HL-60/S4 treated with phorbol 12-myristate 13-acetate at 8.2 ng/mL for 4 days and 3 days (cell line): ENCODE data around the gene INAFM2.

Experiments
- in situ Hi-C: fragments of 300-500 bp; cut with MboI; formaldehyde crosslinking; loops from 2 replicates; pipeline ENCODE4 v1.15.0; 2022; ENCODE audit warnings: low sequenced_read_pairs

Gene INAFM2

DNA sequence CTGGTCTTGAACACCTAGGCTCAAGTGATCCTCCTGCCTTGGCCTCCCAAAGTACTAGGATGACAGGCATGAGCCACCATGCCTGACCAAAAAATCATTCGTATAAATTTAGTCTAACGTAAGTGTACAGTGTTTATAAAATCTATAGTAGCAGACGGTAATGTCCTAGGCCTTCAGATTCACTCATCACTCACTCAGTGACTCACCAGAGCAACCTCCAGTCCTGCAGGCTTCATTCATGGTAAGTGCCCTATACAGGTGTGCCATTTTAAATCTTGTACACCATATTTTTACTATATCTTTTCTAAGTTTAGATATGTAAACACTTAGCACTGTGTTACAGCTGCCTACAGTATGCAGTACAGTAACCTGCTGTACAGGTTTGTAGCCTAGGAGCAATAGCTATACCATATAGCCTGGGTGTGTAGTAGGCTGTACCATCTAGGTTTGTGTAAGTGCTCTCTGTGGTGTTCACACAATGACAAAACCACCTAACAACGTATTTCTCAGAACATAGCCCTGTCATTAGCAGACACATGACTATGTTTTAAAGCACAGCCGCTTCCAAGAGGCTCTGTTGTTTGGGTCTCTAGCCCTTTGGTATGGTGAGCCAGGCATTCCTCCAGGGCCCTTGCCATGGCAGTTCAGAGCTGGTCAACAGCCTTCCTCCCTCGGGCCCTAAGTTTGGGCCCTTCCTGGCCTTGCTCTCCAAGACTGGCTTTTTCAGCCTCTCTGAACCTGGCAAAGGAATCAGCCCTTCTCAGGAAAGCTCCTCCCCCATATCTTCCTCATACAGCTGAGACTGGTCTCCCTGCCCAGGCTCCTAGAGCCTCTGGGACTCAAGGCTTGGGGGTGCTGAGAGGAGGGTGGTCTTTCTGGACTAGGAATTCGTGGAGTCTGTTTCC, 19.2 kb downstream of the INAFM2 start:
- in situ Hi-C loops, result no loop called here

- in situ Hi-C loops, result no loop called here
These were observed 20.0 kb downstream of the INAFM2 start for GRCh38 chr15:40343512-40343911.

DNA sequence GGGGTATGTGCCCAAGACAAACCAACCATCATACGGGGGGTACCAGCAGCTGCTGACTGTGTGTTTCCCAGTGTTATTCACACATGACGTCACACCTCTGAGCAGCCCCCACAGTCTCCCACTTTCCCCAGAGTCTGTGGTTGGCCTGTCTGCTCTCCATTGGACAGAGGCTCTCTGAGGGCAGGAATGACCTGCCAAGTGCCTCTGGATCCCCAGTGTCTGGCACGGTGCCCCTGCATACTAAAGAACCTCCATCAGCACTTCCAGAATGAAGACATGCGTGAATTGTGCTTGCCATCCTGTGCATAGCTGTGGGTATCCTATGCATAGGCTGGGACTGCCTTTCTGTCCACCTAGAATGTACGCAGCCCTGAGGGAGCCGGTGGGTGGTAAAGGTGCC, 20.7 kb downstream of the INAFM2 start:
- in situ Hi-C loops, result no loop called here

DNA sequence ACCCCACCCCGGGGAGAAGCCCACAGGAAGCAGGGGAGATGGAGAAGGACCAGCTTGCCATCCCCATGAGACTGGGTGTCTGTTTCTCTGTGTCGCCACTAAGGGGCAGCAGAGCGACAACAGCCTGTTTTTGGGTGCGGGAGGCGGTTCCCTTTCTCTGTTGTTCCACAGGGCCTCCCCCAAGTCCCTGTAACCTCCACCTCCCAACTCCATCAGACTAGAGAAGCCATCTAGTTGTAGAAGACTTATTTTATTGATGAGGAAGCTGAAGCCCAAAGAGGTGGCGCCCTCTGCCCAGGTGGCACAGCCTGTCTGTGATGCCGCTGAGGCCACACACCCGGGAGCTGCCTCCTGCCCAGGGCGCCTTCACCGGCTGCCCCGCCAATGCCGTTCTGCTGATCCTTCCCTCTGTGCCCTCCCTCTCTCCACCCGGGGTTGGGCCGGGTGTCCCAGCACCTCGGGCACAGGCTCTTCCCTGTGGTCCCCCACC, 21.2 kb downstream of the INAFM2 start:
- in situ Hi-C loops, result no loop called here

DNA sequence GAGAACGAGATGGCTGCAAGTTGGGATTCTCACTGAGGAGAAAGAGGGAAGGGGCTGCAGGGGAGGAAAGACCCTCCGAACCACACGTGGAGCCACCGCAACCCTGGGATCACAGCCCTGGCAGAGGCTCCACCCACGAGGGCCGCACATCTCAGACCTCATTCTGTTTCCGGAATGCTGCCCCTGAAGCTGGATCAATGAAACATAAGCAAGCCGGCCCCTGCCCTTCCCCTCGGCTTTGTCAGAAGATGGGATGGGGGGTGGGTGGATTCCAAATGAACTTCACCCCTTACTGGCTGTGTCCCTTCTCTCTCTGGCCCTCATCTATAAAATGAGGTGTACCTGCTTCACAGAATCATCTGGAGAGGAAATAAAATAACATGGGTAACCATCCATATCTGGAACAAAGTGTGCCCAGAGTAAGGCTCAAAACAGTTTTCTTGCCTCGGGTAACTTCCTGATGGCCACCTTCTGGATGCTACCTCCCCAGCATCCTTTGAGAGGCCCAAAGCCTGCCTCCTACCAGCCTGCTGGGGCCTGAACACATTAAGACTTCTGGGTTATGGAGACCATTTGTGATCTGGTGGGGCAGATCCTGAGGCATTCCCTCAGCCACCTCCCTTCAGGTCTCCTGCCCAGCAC, 21.9 kb downstream of the INAFM2 start:
- in situ Hi-C loops, result no loop called here

- in situ Hi-C loops, result no loop called here
These were observed 22.5 kb downstream of the INAFM2 start for GRCh38 chr15:40345867-40346578.

GRCh38 chr15:40346579-40347558, 23.4 kb downstream of the INAFM2 start:
- in situ Hi-C loops, result no loop called here

DNA sequence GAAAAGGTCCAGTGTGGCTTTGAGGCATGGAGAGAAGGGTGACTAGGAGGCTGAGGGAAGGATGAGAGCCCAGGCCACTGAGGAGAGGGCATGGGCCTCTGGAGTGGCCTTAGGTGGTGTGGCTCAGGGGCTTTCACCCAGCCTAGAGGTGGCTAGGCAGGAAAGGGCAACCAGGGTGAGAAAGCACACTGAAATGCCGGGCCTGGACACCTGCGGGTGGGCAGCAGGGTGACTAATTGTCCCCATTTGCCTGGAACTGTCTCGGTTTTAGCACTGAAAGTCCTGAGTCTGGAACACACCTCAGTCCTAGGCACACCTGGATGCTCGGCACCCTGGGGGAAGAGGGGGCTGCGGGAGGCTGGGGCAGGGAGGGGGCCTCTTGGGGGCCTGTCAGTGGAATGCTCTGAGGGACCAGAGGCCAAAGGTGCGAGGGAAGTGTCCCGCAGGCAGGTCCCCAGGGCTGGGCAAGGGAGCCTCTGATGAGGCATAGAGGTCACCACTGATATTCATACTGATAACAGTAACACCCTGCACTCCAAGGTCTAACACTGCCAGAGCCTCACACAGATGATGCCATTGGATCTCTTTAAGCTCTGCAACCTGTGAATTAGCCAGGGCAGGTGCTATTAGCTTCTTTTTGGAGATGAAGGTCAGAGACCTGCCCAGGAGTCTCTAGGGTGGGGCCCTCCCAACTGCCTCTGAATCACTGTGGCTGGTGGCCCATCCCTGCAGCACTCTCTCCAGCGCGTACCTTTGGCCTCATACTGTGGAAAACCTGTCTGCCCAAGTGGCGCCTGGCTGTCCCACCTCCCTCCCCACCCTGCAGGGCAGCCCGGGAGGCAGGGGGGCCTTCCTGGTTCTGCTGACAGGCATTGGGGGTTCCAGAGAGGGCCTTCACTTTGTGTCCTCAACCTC, 24.3 kb downstream of the INAFM2 start:
- in situ Hi-C loops, result no loop called here

DNA sequence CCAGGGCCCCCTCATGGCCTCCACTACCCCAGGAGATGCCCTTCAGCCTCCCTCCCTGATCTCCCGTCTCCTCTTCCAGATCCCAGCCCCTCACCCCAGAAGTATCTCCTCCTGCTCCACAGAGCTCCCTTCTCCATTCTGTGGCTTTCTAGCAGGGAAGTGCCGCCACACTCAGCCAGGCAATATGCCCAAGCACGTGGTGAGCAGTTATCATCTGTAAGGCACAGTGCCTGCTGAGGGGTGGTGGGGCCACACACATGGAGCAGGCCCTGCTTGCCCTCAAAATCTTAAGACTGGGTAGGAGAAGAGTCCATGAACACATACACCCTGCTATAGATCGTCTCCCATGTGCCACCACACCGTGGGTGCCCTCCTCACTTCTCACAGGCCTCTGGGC, 25.0 kb downstream of the INAFM2 start:
- in situ Hi-C loops, result no loop called here

DNA sequence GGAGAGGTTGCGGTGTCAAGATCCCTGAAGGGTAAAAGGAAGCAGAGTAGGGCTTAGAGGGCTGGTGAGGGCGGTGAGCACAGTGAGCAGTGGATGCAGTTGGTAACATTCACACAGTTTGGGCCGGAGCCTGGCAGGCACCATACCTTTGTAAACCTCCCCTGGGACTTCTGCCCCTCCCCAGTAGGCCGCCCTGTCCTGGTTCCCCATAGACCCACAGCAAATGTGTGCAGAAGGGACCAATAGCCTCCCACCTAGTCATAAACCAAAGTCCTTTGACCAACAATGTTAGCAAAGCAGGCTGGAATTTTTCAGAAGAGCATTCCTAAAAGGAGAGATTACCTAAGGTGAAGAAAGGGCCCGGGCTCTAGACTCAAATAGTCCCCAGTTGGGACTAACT, 25.7 kb downstream of the INAFM2 start:
- in situ Hi-C loops, result no loop called here

GRCh38 chr15:40352281-40352901, 28.9 kb downstream of the INAFM2 start:
- in situ Hi-C loops, result no loop called here

GRCh38 chr15:40353697-40354096, 30.2 kb downstream of the INAFM2 start:
- in situ Hi-C loops, result no loop called here

- in situ Hi-C loops, result no loop called here
These were observed 31.1 kb downstream of the INAFM2 start for GRCh38 chr15:40354408-40355171.

DNA sequence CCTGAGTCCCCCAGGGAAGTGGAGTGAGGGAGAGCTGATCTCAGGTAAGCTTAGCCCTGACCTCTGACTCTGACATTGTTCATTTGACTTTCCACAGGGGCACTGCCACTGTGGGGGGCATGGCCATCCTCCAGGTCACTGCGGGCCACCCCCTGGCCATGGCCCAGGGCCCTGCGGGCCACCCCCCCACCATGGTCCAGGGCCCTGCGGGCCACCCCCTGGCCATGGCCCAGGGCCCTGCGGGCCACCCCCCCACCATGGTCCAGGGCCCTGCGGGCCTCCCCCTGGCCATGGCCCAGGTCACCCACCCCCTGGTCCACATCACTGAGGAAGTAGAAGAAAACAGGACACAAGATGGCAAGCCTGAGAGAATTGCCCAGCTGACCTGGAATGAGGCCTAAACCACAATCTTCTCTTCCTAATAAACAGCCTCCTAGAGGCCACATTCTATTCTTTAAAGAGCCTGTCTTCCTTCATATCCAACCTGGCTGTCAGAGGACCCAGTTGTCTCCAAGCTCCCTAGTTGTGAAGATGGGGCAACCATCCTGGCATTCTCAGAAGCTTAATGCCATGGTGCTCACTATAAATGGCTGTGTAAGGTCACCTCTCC, 32.6 kb downstream of the INAFM2 start:
- in situ Hi-C loops, result no loop called here

DNA sequence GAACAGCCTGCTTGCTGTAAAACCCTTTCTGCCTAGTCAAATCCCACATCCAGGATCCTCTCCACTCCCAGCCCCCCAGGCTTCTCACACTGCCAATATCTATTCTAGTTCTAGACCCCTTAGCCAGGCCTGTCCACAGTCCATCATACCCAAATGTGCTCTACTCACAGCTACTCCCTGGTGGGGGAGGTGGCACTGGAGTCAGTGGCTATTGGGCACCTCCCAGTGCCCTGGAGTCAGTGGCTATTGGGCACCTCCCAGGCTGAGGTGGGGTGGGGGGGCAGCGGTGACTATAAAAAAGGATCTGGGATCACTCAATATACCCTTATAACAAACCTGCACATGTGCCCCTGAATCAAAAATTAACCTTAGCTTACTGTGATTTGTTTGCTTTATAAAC, 33.8 kb downstream of the INAFM2 start:
- in situ Hi-C loops, result no loop called here

DNA sequence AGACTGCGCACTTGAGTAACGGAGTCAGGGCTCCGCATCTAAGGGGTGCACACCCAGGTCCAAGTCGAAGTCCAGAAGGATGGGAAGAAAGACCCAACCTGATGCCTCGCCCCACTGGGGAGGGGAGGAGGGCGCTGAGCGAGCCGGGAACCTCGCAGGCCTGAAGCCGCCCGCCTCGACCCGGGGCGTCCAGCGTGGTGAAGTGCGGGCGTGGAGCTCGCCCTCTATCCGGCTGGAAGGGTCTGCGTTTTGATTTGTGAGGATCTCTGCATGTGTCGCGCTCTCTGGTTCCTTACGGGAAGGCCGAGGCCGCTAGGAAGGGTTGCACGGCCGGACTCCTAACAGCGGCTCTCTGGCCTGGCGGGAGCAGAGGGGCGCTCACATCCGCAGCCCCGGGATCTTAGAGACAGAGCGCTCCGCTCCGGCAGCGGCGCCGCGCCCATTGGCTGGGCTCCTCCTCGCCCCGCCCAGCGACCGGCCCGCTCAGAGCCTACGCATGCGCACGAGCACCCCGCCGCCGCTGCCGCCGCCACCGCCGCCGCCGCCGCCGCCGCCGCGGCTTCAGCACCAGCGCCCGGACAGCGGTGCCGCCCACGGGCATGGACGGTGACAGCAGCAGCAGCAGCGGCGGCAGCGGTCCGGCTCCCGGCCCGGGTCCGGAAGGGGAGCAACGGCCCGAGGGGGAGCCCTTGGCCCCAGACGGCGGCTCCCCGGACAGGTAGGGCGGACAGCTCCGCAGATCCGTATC, 34.4 kb downstream of the INAFM2 start, which contains the start of gene DISP2:
TSS of gene DISP2 (plus strand) at position 497 of the 748 bp plus-strand sequence. CDS start at position 600, 103 bp downstream.
- in situ Hi-C loops, result no loop called here
